ENCODE data around the gene CDIPT.

- no peak for TF ChIP-seq ZFP36 (IDR thresholded peaks at IDR 0.05; ENCODE audit: borderline replicate concordance, low read depth, low read length, partially characterized antibody)
- TF ChIP-seq STAG1 (CRISPR knock-in tag; IDR thresholded peaks at IDR 0.05): no peak
- TF ChIP-seq, protein P1, sequence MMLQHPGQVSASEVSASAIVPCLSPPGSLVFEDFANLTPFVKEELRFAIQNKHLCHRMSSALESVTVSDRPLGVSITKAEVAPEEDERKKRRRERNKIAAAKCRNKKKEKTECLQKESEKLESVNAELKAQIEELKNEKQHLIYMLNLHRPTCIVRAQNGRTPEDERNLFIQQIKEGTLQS (CRISPR knock-in tag; IDR thresholded peaks at IDR 0.05): no peak
- TF ChIP-seq ZNF292 (CRISPR knock-in tag; IDR thresholded peaks at IDR 0.05; ENCODE audit: borderline replicate concordance, low read depth): no peak
- TF ChIP-seq ZNF24 (IDR thresholded peaks at IDR 0.05): no peak
- TF ChIP-seq TFDP2 (CRISPR knock-in tag; IDR thresholded peaks at IDR 0.05): no peak
- TF ChIP-seq SRSF9 (IDR thresholded peaks at IDR 0.05; ENCODE audit: borderline replicate concordance, insufficient read depth, low read depth, low read length, poor library complexity, severe bottlenecking): no peak
- no peak for TF ChIP-seq ZNF207 (IDR thresholded peaks at IDR 0.05; ENCODE audit: borderline replicate concordance)
- no peak for TF ChIP-seq KLF6 (CRISPR knock-in tag; IDR thresholded peaks at IDR 0.05)
- TF ChIP-seq TEF (CRISPR knock-in tag; IDR thresholded peaks at IDR 0.05): no peak
Observed at GRCh38 chr16:29837841-29838240, 25.2 kb downstream of the CDIPT start.
